Lower leg skin (tissue), 4 donors: Measurements from ENCODE around the gene TAGLN. TPM values are rescaled to one million over a fixed set of nuclear protein-coding genes. Genes with fewer than 3 reads are reported as not detected.
"Not testable (repeated sequence)": the region's sequence is repeated elsewhere in the genome, so short reads cannot be mapped to it uniquely, and the experiment has no call there.

Experiments
- DNase-seq, 2 donors: peaks; one replicate each; pipeline ENCODE4 v3.0.0-alpha.2; 2019; ENCODE audit warnings: low spot score in 2 of 2
- H3K4me3 ChIP-seq: fragments of 200-600 bp; sonication (generic); 2 replicates; pipeline ENCODE4 v1.5.1; 2017; ENCODE audit warnings: mild to moderate bottlenecking, low read depth; ENCODE audit not compliant: poor library complexity, severe bottlenecking
- CTCF ChIP-seq, 3 donors: fragments of 450-650 bp; IDR thresholded peaks; one replicate each; pipeline ENCODE4 v1.5.1; 2016; ENCODE audit warnings: antibody characterized with exemption in 3 of 3, mild to moderate bottlenecking in 3 of 3, moderate library complexity in 2 of 3
- POLR2A ChIP-seq, 2 donors: fragments of 450-650 bp; IDR thresholded peaks; one replicate each; pipeline ENCODE4 v1.6.1; 2016 to 2017; ENCODE audit warnings: antibody characterized with exemption in 2 of 2, mild to moderate bottlenecking in 1 of 2, moderate library complexity in 1 of 2
- WGBS, 2 donors: methylation state at CpG; one replicate each; pipeline ENCODE4 v1.1.5; 2018; 5-methylcytosine and 5-hydroxymethylcytosine counted together
- intact Hi-C: fragments of 100-400 bp; cut with DNase I; formaldehyde crosslinking; loops from one replicate; pipeline ENCODE4 v1.15.0; 2023; ENCODE audit warnings: low total_unique reads
- total RNA-seq, 4 donors: library from RNA; depleted of rRNA; stranded (reverse); fragments of >200 nt; gene quantifications; one replicate each; pipeline ENCODE4 v1.1.0, GENCODE V29; 2016

TAGLN gene
- total RNA-seq, 4 donors from 2014 or later, result 122 to 450 (median 233) TPM

- peak in 1 of 2 donors; percentile 78 for DNase-seq
- 87 to 94% methylated on average over 13 to 22 of the region's 22 CpGs for WGBS, 2 donors
- TF ChIP-seq CTCF (IDR thresholded peaks at IDR 0.05), result no peak
- no peak for TF ChIP-seq POLR2A (IDR thresholded peaks at IDR 0.05)
- intact Hi-C loops, result no loop called here
- H3K4me3 ChIP-seq, result no peak overlapping the region
Measured at GRCh38 chr11:117181586-117182550, 17.3 kb upstream of the TAGLN start.

- TF ChIP-seq POLR2A (IDR thresholded peaks at IDR 0.05), result no peak
- TF ChIP-seq CTCF (IDR thresholded peaks at IDR 0.05), result no peak
- peak in 1 of 2 donors; percentile 72 for DNase-seq
- WGBS, 2 donors, result 91 to 96% methylated on average over 10 of the region's 10 CpGs
- no peak overlapping the region for H3K4me3 ChIP-seq
- intact Hi-C loops, result no loop called here
Measured at GRCh38 chr11:117182551-117182935, 16.6 kb upstream of the TAGLN start.

GRCh38 chr11:117183178-117183577 lies 16.0 kb upstream of the TAGLN start:
- intact Hi-C loops, H3K4me3 ChIP-seq: not testable (repeated sequence)
- 88 to 91% methylated on average over 13 of the region's 13 CpGs for WGBS, 2 donors
- peak in 1 of 2 donors; percentile 18 for DNase-seq

- 70 to 72% methylated on average over 11 of the region's 11 CpGs for WGBS, 2 donors
- DNase-seq, result peak in 1 of 2 donors; percentile 79
- no peak for TF ChIP-seq CTCF (IDR thresholded peaks at IDR 0.05)
- no peak for TF ChIP-seq POLR2A (IDR thresholded peaks at IDR 0.05)
- no peak overlapping the region for H3K4me3 ChIP-seq
- intact Hi-C loops, result no loop called here
Measured at GRCh38 chr11:117183724-117184349, 15.3 kb upstream of the TAGLN start.

- no peak for TF ChIP-seq CTCF (IDR thresholded peaks at IDR 0.05)
- no peak for TF ChIP-seq POLR2A (IDR thresholded peaks at IDR 0.05)
- 79 to 85% methylated on average over 5 of the region's 5 CpGs for WGBS, 2 donors
- intact Hi-C loops, result no loop called here
- no peak overlapping the region for H3K4me3 ChIP-seq
- peak in 1 of 2 donors; percentile 68 for DNase-seq
Measured at GRCh38 chr11:117185736-117186430, 13.3 kb upstream of the TAGLN start.

- intact Hi-C loops, result no loop called here
- TF ChIP-seq POLR2A (IDR thresholded peaks at IDR 0.05) (no peak), CTCF (IDR thresholded peaks at IDR 0.05) (no peak)
- no peak overlapping the region for H3K4me3 ChIP-seq
- peak in 1 of 2 donors; percentile 70 for DNase-seq
- WGBS, 2 donors, result 98 to 100% methylated on average over 4 of the region's 4 CpGs
Measured at GRCh38 chr11:117186431-117186761, 12.8 kb upstream of the TAGLN start.
